Prostate gland (tissue), 2 donors: ENCODE results near the gene HNRNPR. TPM values are rescaled to one million over a fixed set of nuclear protein-coding genes. Genes with fewer than 3 reads are reported as not detected.

Source experiments
- DNase-seq: peaks from one replicate; pipeline ENCODE4 v3.0.0-alpha.2; 2019; ENCODE audit warnings: low spot score
- H3K27ac ChIP-seq, 2 donors: fragments of 200-600 bp; sonication (generic); 2 replicates each; pipeline ENCODE4 v1.5.1; 2017 to 2019
- H3K27me3 ChIP-seq: fragments of 200-600 bp; sonication (generic); replicated peaks from 2 replicates; pipeline ENCODE4 v1.5.1; 2019; ENCODE audit not compliant: insufficient read depth
- H3K36me3 ChIP-seq, 2 donors: fragments of 200-600 bp; sonication (generic); 1 replicate in 1 of 2; 2 replicates in 1 of 2; pipeline versions ENCODE4 v1.5.1 to v1.8.1; 2017 to 2019
- H3K4me1 ChIP-seq: fragments of 200-600 bp; sonication (generic); replicated peaks from 2 replicates; pipeline ENCODE4 v1.5.1; 2019
- H3K4me3 ChIP-seq, 2 donors: fragments of 200-600 bp; sonication (generic); 2 replicates each; pipeline ENCODE4 v1.5.1; 2017 to 2019
- H3K9me3 ChIP-seq: fragments of 200-600 bp; sonication (generic); 2 replicates; pipeline ENCODE4 v1.5.1; 2017
- CTCF ChIP-seq, 4 experiments: fragments of 200-600 bp in 2 of 4; fragments of 450-650 bp in 2 of 4; sonication (generic) in 2 of 4; IDR thresholded peaks; 1 replicate in 3 of 4; 2 replicates in 1 of 4; pipeline ENCODE4 v1.5.1; 2016 to 2019; ENCODE audit warnings: antibody characterized with exemption in 4 of 4, mild to moderate bottlenecking in 2 of 4, moderate library complexity in 2 of 4
- POLR2A ChIP-seq: fragments of 450-650 bp; IDR thresholded peaks from one replicate; pipeline ENCODE4 v1.6.1; 2016; ENCODE audit warnings: antibody characterized with exemption, mild to moderate bottlenecking
- POLR2AphosphoS5 ChIP-seq: sonication (generic); formaldehyde crosslinking; IDR thresholded peaks from one replicate; pipeline ENCODE4 v1.6.1; 2017; ENCODE audit warnings: antibody characterized with exemption
- WGBS: methylation state at CpG from one replicate; pipeline ENCODE4 v1.1.5; 2018; 5-methylcytosine and 5-hydroxymethylcytosine counted together
- intact Hi-C: fragments of 100-400 bp; cut with DNase I; formaldehyde crosslinking; loops from one replicate; pipeline ENCODE4 v1.14.2; 2022
- total RNA-seq, 2 donors: library from RNA; depleted of rRNA; stranded (reverse); fragments of >200 nt; gene quantifications; one replicate each; pipeline ENCODE4 v1.1.0, GENCODE V29; 2016

Gene HNRNPR
- total RNA-seq, 2 donors from 2014 or later, result 85.8 to 88.1 TPM

GRCh38 chr1:23358310-23358875 lies 14.3 kb upstream of the HNRNPR start:
- H3K4me1 ChIP-seq, result no peaks in the 10 kb centered on the region
- DNase-seq, result no peak
- peaks cover 11 to 16% of the 10 kb centered on the region in 2 donors for H3K36me3 ChIP-seq
- H3K27me3 ChIP-seq, result no peaks in the 10 kb centered on the region
- WGBS, result 96% methylated on average over 3 of the region's 3 CpGs
- H3K9me3 ChIP-seq, result peaks cover 8% of the 10 kb centered on the region
- intact Hi-C loops, result no loop called here
- H3K27ac ChIP-seq, result no peak overlapping the region
- TF ChIP-seq POLR2AphosphoS5, result no peak
- no peak overlapping the region for H3K4me3 ChIP-seq

GRCh38 chr1:23357138-23357908 lies 13.2 kb upstream of the HNRNPR start:
- Histone ChIP-seq H3K36me3 (peaks cover 3 to 7% of the 10 kb centered on the region in 2 donors), H3K4me3 (no peak overlapping the region), H3K27ac (no peak overlapping the region), H3K4me1 (no peaks in the 10 kb centered on the region), H3K9me3 (peaks cover 5% of the 10 kb centered on the region), H3K27me3 (no peaks in the 10 kb centered on the region)
- intact Hi-C loops, result no loop called here
- TF ChIP-seq POLR2A, result no peak
- TF ChIP-seq CTCF (IDR thresholded peaks at IDR 0.05), result no peak
- TF ChIP-seq POLR2AphosphoS5, result no peak
- WGBS, result 47% methylated on average over 3 of the region's 3 CpGs
- no peak for DNase-seq

GRCh38 chr1:23356471-23357137 lies 12.5 kb upstream of the HNRNPR start:
- TF ChIP-seq CTCF (IDR thresholded peaks at IDR 0.05) (no peak), POLR2A (no peak), POLR2AphosphoS5 (no peak)
- no peaks in the 10 kb centered on the region for H3K4me1 ChIP-seq
- no peaks in the 10 kb centered on the region for H3K27me3 ChIP-seq
- no peak for DNase-seq
- H3K4me3 ChIP-seq, result no peak overlapping the region
- no peaks in the 10 kb centered on the region for H3K36me3 ChIP-seq
- no peak overlapping the region for H3K27ac ChIP-seq
- intact Hi-C loops, result no loop called here
- 84% methylated on average over 8 of the region's 8 CpGs for WGBS
- no peaks in the 10 kb centered on the region for H3K9me3 ChIP-seq

- H3K4me1 ChIP-seq, result no peaks in the 10 kb centered on the region
- WGBS, result 47% methylated on average over 3 of the region's 3 CpGs
Observed at GRCh38 chr1:23354245-23354644, 10.2 kb upstream of the HNRNPR start.

More at GRCh38 chr1:23354245-23354644, 10.2 kb upstream of the HNRNPR start:
- Histone ChIP-seq H3K4me3 (no peak overlapping the region), H3K27ac (no peak overlapping the region), H3K27me3 (no peaks in the 10 kb centered on the region), H3K36me3 (no peaks in the 10 kb centered on the region), H3K9me3 (no peaks in the 10 kb centered on the region)
- TF ChIP-seq POLR2A (no peak), POLR2AphosphoS5 (no peak), CTCF (IDR thresholded peaks at IDR 0.05) (no peak)
- intact Hi-C loops, result no loop called here
- DNase-seq, result no peak
